Breast epithelium (tissue), 4 donors: Measurements from ENCODE around the gene PLA2G5. TPM values are rescaled to one million over a fixed set of nuclear protein-coding genes. Genes with fewer than 3 reads are reported as not detected.

Experiments used
- DNase-seq, 2 donors: peaks; one replicate each; pipeline ENCODE4 v3.0.0-alpha.2; 2019; ENCODE audit warnings: low spot score in 2 of 2
- H3K27ac ChIP-seq, 2 donors: fragments of 200-600 bp; sonication (generic) in 1 of 2; one replicate each; pipeline ENCODE4 v1.5.1; 2016 to 2019; ENCODE audit warnings: mild to moderate bottlenecking in 1 of 2
- H3K27me3 ChIP-seq, 2 donors: fragments of 200-600 bp; sonication (generic) in 1 of 2; one replicate each; pipeline versions ENCODE4 v1.5.1 to v1.6.0; 2017 to 2019; ENCODE audit warnings: control low read depth in 1 of 2, mild to moderate bottlenecking in 1 of 2
- H3K36me3 ChIP-seq: fragments of 200-600 bp; one replicate; pipeline ENCODE4 v1.5.1; 2019
- H3K4me1 ChIP-seq, 2 donors: fragments of 200-600 bp; sonication (generic); one replicate each; pipeline ENCODE4 v1.5.1; 2016 to 2019; ENCODE audit warnings: control low read depth in 1 of 2
- H3K4me3 ChIP-seq, 3 donors: fragments of 200-600 bp; sonication (generic); 1 replicate in 2 of 3; 2 replicates in 1 of 3; pipeline ENCODE4 v1.5.1; 2016 to 2019; ENCODE audit warnings: mild to moderate bottlenecking in 3 of 3, moderate library complexity in 2 of 3
- H3K9me3 ChIP-seq, 2 donors: fragments of 200-600 bp; sonication (generic) in 1 of 2; one replicate each; pipeline ENCODE4 v1.5.1; 2016 to 2019; ENCODE audit warnings: control low read depth in 1 of 2
- POLR2A ChIP-seq: fragments of 450-650 bp; IDR thresholded peaks from one replicate; pipeline ENCODE4 v1.6.1; 2016; ENCODE audit warnings: antibody characterized with exemption, mild to moderate bottlenecking, moderate library complexity
- POLR2AphosphoS5 ChIP-seq, 3 donors: sonication (generic); formaldehyde crosslinking; IDR thresholded peaks; one replicate each; pipeline ENCODE4 v1.6.1; 2017; ENCODE audit warnings: antibody characterized with exemption in 3 of 3
- intact Hi-C: fragments of 100-400 bp; cut with DNase I; formaldehyde crosslinking; loops from one replicate; pipeline ENCODE4 v1.15.1; 2023; ENCODE audit warnings: low total_unique reads
- total RNA-seq, 3 donors: library from RNA; depleted of rRNA; stranded (reverse); fragments of >200 nt; gene quantifications; one replicate each; pipeline ENCODE4 v1.1.0, GENCODE V29; 2016
- TF ChIP-seq, protein P1 (sequence below), 3 donors: fragments of 450-650 bp; IDR thresholded peaks; one replicate each; pipeline ENCODE4 v1.5.1; 2016 to 2017; ENCODE audit warnings: antibody characterized with exemption in 3 of 3, mild to moderate bottlenecking in 3 of 3, moderate library complexity in 3 of 3

PLA2G5 gene
- total RNA-seq, 3 donors from 2014 or later: 0.88 to 9.4 (median 1.3) TPM

DNA sequence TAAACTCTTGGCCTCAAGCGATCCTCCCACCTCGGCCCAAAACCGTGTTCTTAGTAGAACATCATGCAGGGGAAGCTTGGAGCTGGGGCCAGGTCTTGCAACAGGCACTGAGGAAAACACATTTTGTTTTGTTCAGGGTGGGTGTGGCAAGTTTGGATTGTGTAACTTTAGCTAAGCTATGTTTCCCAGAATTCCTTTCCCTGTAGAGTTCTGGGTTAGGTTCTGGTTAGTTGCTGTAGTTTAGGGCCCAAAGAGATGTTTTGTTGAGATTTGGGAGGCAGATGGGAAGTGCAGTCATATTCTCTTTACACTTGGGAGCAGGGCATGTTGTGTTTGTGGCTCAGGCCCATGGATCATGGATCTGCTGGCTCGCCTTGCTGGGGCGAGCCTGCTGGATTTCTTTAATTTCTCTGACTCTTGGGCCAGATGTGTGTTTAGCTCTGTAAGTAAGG lies 24.0 kb downstream of the PLA2G5 start:
- peak in 1 of 2 donors; percentile 53 for DNase-seq
- peaks cover 0 to 3% of the 10 kb centered on the region in 2 donors for H3K9me3 ChIP-seq
- H3K27me3 ChIP-seq: no peaks in the 10 kb centered on the region
- H3K27ac ChIP-seq: peak overlapping the region; percentile 71 to 78
- peak in 2 of 3 donors; percentile 67 to 80 for TF ChIP-seq POLR2AphosphoS5 (IDR thresholded peaks at IDR 0.05)
- no peak for TF ChIP-seq POLR2A
- TF ChIP-seq, protein P1, sequence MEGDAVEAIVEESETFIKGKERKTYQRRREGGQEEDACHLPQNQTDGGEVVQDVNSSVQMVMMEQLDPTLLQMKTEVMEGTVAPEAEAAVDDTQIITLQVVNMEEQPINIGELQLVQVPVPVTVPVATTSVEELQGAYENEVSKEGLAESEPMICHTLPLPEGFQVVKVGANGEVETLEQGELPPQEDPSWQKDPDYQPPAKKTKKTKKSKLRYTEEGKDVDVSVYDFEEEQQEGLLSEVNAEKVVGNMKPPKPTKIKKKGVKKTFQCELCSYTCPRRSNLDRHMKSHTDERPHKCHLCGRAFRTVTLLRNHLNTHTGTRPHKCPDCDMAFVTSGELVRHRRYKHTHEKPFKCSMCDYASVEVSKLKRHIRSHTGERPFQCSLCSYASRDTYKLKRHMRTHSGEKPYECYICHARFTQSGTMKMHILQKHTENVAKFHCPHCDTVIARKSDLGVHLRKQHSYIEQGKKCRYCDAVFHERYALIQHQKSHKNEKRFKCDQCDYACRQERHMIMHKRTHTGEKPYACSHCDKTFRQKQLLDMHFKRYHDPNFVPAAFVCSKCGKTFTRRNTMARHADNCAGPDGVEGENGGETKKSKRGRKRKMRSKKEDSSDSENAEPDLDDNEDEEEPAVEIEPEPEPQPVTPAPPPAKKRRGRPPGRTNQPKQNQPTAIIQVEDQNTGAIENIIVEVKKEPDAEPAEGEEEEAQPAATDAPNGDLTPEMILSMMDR (IDR thresholded peaks at IDR 0.05): no peak
- no peaks in the 10 kb centered on the region for H3K4me1 ChIP-seq
- no peaks in the 10 kb centered on the region for H3K36me3 ChIP-seq
- H3K4me3 ChIP-seq: no peak overlapping the region
- intact Hi-C loops: no loop called here

DNA sequence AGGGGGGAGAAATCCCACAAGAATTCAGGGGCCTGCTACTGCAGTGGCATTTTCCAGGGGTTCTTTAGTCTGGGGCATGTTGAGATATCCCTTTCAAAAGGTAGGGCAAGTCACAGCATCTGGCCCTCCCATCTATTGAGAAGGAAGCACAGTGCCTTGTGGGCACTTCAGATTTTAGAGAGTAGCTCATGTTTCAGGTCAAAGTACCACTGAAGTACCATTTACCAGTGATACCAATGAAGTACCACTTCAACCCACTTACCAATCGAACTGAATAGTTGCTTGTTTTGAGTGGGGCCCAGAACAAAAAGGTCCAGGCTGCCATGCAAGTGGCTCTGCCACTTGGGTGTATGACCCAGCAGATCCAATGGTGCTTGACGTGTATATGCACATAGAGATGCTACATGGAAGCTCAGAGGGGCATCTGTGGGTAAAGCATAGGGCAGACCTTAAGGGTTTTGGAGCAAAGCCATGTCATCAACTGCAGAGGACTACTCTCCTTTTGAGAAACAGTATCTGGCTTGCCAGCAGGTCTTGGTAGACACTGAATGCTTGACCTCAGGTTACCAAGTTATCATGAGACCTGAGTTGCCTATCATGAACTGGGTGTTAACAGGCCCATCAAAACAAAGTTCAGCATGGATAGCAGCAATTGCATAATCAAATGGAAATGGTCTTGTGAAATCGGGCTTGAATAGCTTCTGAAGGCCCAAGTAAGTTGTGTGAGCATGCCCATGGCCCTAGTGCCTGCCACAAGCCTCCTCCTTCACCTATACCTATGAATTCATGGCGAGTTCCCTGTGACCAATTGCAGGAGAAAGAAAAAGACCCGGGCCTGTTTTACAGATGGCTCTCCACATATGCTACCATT lies 25.8 kb downstream of the PLA2G5 start:
- no peak for DNase-seq
- H3K4me3 ChIP-seq: no peak overlapping the region
- H3K36me3 ChIP-seq: no peaks in the 10 kb centered on the region
- H3K4me1 ChIP-seq: no peaks in the 10 kb centered on the region
- peaks cover 0 to 3% of the 10 kb centered on the region in 2 donors for H3K9me3 ChIP-seq
- H3K27ac ChIP-seq: peak overlapping the region in 1 of 2 donors; percentile 78
- H3K27me3 ChIP-seq: no peaks in the 10 kb centered on the region
- TF ChIP-seq POLR2A: no peak
- TF ChIP-seq POLR2AphosphoS5 (IDR thresholded peaks at IDR 0.05): no peak
- TF ChIP-seq, protein P1 (IDR thresholded peaks at IDR 0.05): no peak
- intact Hi-C loops: no loop called here

DNA sequence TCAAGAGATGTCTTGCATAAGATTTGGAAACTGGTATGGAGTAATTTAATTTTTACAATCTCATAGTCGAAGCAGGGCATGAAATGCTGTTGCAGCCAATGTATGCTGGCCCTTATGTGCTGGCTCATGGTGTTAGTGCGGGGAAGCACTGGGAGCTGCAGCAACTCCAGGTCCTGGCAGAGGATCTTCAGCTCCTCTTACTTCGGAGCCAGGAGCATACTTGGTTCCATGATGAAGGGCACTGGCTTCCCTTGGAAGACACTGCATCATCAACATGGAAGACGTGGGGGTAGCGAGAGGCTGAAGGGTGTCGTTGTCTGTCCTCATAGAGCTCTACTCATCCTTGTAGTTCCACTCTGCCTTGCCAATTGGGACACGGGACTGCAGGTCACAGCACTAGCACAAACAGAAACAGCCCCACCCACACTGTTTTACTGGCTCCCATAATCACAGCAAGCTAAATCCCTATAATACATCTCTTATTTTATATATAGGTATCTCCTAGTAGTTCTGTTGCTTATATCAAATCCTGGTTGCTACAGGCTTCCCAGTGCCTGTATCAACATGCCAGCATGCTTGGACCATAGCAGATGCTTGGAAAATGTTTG lies 26.9 kb downstream of the PLA2G5 start:
- Histone ChIP-seq H3K36me3 (no peaks in the 10 kb centered on the region), H3K4me3 (no peak overlapping the region)

DNA sequence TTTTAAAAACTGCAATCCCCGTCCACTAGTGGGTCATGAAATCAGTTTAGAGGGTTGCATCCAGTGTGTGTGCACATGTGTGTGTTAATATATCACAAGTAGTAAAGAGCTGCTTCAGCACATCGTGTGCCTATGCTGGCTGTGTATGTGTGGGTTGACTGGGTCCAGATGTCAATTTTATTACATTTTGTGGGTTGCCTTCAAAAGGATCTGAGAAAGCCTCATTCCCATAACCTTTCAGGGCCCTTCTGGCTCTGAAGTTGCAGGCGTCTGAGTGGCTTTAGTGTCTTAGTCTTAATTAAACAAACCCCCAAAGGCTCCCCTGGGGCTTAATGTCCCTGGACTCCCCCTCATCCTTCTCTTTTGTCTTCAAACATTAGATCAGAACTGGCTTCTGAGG lies 29.5 kb downstream of the PLA2G5 start:
- H3K36me3 ChIP-seq: no peaks in the 10 kb centered on the region
- H3K27me3 ChIP-seq: no peaks in the 10 kb centered on the region
- no peak overlapping the region for H3K4me3 ChIP-seq
- no peak for DNase-seq
- peaks cover 0 to 3% of the 10 kb centered on the region in 2 donors for H3K9me3 ChIP-seq
- H3K27ac ChIP-seq: no peak overlapping the region
- intact Hi-C loops: no loop called here
- TF ChIP-seq POLR2AphosphoS5 (IDR thresholded peaks at IDR 0.05) (no peak), POLR2A (no peak)
- TF ChIP-seq, protein P1 (IDR thresholded peaks at IDR 0.05): no peak
- H3K4me1 ChIP-seq: no peaks in the 10 kb centered on the region

More for the DNA sequence above, 26.9 kb downstream of the PLA2G5 start:
- peaks cover 0 to 3% of the 10 kb centered on the region in 2 donors for H3K9me3 ChIP-seq
- TF ChIP-seq POLR2A: no peak
- TF ChIP-seq, protein P1 (IDR thresholded peaks at IDR 0.05): no peak
- no peak for TF ChIP-seq POLR2AphosphoS5 (IDR thresholded peaks at IDR 0.05)
- no peaks in the 10 kb centered on the region for H3K4me1 ChIP-seq
- H3K27ac ChIP-seq: no peak overlapping the region
- intact Hi-C loops: no loop called here
- no peak for DNase-seq
- H3K27me3 ChIP-seq: no peaks in the 10 kb centered on the region
